GM12891 (cell line): ENCODE measurements around the gene TPM1.

Experiments
- POLR2A ChIP-seq: IDR thresholded peaks from 2 replicates; pipeline ENCODE4 v1.6.1; 2011; ENCODE audit warnings: low read depth, low read length, control low read depth
- POLR2AphosphoS5 ChIP-seq: IDR thresholded peaks from 2 replicates; pipeline ENCODE4 v1.6.1; 2011; ENCODE audit warnings: low read depth, low read length, control low read depth
- POU2F2 ChIP-seq: IDR thresholded peaks from 2 replicates; pipeline ENCODE4 v1.6.1; 2011; ENCODE audit warnings: low read depth, mild to moderate bottlenecking, control low read depth, low read length, moderate library complexity
- TAF1 ChIP-seq: IDR thresholded peaks from 2 replicates; pipeline ENCODE4 v1.6.1; 2011; ENCODE audit warnings: low read depth, low read length, control low read depth

GRCh38 chr15:63054281-63054683, 11.7 kb downstream of the TPM1 start:
- no peak for TF ChIP-seq POLR2AphosphoS5
- TF ChIP-seq POLR2A = no peak
- TF ChIP-seq POU2F2 = no peak
- TF ChIP-seq TAF1 = no peak
